Fibroblast of the aortic adventitia (primary cell): ENCODE results near the gene BLMH. TPM values are rescaled to one million over a fixed set of nuclear protein-coding genes. Genes with fewer than 3 reads are reported as not detected.

ENCODE experiments used
- DNase-seq: peaks from one replicate; pipeline ENCODE4 v3.0.0-alpha.2; 2010; ENCODE audit warnings: low read depth
- H3K4me3 ChIP-seq: 2 replicates; pipeline ENCODE4 v1.5.1; 2011; ENCODE audit warnings: low read depth, mild to moderate bottlenecking, control low read depth, low read length, moderate library complexity
- total RNA-seq: library from RNA; depleted of rRNA; stranded (reverse); fragments of >200 nt; gene quantifications from 2 replicates; pipeline ENCODE4 v1.2.3, GENCODE V29; 2012; ENCODE audit warnings: low replicate concordance
- TF ChIP-seq, protein P1 (sequence below): IDR thresholded peaks from 2 replicates; pipeline ENCODE4 v1.5.1; 2011; ENCODE audit warnings: mild to moderate bottlenecking, low read length, control low read depth, inconsistent platforms; ENCODE audit not compliant: insufficient read depth

Gene BLMH
- total RNA-seq, 1 donor, result 30.5 TPM

DNA sequence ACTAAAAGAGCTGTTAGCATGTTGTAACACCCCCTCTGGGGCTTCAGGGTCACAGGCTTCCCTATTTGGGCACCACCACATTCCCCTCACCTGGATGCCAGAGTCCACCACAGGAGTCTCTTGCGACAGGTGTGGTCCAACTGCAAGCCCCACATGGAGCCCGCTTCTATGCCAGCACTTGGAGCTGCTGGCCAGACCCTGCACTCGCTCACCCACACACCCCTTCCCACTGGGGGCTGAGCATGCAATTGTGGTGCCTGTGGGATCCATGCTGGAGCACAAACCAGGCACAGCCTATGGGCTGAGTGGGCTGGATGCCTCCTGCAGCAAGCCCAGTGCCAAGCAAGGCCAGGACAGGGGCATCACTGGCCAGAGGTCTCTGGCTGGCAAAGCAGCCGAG, 6.0 kb upstream of the BLMH start:
- DNase-seq, result no peak
- no peak overlapping the region for H3K4me3 ChIP-seq
- TF ChIP-seq, protein P1, sequence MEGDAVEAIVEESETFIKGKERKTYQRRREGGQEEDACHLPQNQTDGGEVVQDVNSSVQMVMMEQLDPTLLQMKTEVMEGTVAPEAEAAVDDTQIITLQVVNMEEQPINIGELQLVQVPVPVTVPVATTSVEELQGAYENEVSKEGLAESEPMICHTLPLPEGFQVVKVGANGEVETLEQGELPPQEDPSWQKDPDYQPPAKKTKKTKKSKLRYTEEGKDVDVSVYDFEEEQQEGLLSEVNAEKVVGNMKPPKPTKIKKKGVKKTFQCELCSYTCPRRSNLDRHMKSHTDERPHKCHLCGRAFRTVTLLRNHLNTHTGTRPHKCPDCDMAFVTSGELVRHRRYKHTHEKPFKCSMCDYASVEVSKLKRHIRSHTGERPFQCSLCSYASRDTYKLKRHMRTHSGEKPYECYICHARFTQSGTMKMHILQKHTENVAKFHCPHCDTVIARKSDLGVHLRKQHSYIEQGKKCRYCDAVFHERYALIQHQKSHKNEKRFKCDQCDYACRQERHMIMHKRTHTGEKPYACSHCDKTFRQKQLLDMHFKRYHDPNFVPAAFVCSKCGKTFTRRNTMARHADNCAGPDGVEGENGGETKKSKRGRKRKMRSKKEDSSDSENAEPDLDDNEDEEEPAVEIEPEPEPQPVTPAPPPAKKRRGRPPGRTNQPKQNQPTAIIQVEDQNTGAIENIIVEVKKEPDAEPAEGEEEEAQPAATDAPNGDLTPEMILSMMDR, result no peak

DNA sequence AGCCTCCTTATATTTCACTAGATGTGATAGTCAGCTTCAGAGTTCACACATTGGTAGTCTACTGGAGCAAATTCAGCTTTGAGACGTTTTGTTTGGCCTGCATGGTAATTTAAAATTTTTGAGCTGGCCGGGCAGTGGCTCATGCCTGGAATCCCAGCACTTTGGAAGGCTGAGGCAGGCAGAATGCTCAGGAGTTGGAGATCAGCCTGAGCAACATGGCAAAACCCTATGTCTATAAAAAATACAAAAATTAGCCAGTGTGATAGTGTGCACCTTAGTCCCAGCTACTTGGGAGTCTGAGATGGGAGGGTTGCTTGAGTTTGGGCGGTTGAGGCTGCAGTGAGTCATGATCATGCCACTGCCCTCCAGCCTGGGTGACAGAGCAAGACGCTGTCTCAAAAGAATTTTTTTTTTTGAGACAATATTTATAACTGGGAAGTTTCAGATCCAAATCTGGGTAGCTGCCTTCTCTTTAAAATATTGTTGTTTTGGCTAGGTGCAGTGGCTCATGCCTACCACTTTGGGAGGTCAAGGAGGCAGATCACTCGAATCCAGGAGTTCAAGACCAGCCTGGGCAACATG, 4.8 kb upstream of the BLMH start:
- DNase-seq, result no peak
- TF ChIP-seq, protein P1, result no peak
- no peak overlapping the region for H3K4me3 ChIP-seq

DNA sequence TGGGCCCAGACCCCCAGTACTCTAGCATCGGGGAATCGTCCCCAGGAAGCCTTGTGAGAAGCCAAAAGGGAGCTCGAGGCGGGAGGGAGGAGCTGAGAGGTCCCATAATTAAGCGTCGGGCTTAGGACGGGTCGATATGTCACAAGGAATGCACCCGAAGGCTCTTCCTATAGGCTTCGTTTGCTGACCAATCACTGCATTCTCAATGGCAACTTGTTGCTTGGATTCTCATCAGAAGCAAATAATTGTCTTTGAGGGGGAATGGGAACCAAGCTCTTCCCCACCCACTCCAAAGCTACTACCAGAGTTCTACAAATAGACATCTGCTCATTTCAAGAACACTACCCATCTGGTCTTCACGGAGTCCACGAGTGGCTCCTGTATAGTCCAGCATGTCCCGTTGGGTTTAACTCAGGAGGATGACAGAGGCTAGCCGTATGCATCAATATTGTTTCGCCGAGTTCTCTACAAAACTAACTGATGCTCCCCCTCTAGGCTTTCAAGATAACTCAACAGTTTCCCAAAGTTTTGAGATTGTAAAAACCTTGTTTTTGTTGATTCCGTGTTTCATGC, 628 bp upstream of the BLMH start:
- peak overlapping the region; percentile 75 for H3K4me3 ChIP-seq
- TF ChIP-seq, protein P1, result no peak
- DNase-seq, result peak; percentile 46

DNA sequence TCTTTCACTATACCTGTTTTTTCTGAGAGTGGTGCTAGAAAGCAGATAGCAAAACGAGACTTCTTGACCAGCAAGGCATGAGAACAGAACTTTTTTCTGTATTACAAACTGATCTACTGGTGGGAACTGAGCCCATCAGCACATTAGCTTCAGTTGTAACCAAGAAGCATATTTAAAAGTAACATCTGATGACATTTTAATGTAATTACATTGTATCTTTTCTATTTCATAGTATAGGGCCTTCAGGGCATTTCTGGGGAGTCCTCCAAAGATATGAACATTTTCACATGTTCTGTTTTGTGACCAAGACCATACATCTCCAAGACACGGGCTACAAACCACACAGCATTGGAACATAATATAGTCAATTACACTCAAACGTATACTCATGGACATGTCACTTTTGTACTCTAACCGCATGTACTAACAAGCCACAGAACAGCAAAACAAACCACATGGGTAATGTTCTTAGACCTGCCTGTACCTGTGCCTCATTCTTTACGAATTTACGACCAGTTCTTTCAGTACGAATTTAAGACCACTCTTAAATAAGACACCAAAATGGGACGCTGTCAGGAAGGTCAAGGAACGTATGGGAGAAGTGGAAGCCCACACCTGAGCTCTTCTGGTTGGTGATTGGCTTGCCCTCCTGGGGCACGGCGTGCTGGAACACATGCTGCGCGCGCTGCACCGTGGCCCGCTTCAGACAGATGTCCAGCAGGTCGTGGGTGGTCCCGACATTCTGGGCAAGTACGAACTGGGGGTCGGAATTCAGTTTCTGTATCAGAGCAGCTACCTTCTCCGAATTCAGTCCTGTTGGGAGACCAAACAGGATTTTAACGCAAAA, 825 bp downstream of the BLMH start:
- peak overlapping the region; percentile 75 for H3K4me3 ChIP-seq
- peak; percentile 28 for DNase-seq
- TF ChIP-seq, protein P1, result no peak

DNA sequence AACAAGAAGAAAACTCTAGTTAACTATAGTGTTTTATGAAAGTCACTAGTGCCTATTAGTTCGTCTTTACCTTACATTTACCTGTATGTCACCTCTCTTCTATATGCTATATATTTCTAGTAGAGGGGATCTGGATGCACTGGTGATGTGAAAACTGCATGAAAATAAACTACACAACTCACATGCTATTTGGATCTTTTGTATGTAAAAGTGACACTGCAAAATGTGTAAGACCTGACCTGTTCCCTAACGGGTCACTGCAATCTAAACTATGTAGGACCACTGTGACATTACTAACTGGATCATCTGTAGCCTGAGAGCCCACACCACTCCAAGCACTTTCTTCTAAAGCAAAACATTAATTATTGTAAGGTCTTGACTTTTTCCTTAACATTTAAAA, 1.7 kb downstream of the BLMH start:
- TF ChIP-seq, protein P1, result no peak
- peak overlapping the region; percentile 75 for H3K4me3 ChIP-seq
- no peak for DNase-seq

DNA sequence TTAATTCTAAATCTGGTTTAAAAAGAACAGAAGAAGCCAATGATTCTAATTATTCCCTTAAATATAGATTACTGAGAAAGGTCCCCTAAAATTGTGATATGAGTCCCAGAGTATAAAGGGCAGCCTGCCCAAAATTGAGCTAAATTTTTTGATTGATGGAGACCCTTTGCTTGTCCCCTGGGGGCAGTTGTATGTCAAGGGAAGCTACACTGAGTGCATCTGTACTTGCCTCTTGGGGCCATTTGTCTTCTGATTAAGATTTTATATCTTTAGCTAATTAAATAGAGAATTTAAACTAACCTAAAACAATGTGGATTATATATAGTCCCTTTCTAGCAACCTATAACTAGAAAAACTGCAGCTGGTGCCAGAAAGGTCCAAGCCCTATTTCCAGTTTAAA, 12.6 kb downstream of the BLMH start:
- TF ChIP-seq, protein P1, result no peak
- DNase-seq, result no peak
- no peak overlapping the region for H3K4me3 ChIP-seq
